Body of pancreas (tissue), 4 donors: ENCODE results near the gene ZNF248. TPM values are rescaled to one million over a fixed set of nuclear protein-coding genes. Genes with fewer than 3 reads are reported as not detected.

Experiments
- ATAC-seq: fragments of 150-250 bp; one replicate; pipeline ENCODE4 v1.9.1; 2016
- DNase-seq, 4 donors: peaks; one replicate each; pipeline ENCODE4 v3.0.0-alpha.2; 2019
- H3K27ac ChIP-seq, 4 donors: fragments of 200-600 bp; sonication (generic); 1 replicate in 3 of 4; 2 replicates in 1 of 4; pipeline versions ENCODE4 v1.5.1 to v1.6.1; 2016 to 2019; ENCODE audit warnings: mild to moderate bottlenecking in 1 of 4, mixed read lengths in 1 of 4, moderate library complexity in 1 of 4
- H3K27me3 ChIP-seq, 2 donors: fragments of 200-600 bp; sonication (generic); one replicate each; pipeline ENCODE4 v1.6.0; 2016; ENCODE audit warnings: mild to moderate bottlenecking in 1 of 2
- H3K36me3 ChIP-seq, 2 donors: fragments of 200-600 bp; sonication (generic); replicated peaks in 1 of 2; 2 replicates each; pipeline ENCODE4 v1.5.1; 2016; ENCODE audit warnings: low read depth in 2 of 2; ENCODE audit not compliant: insufficient read depth in 1 of 2
- H3K4me1 ChIP-seq: fragments of 200-600 bp; sonication (generic); one replicate; pipeline ENCODE4 v1.6.0; 2016
- H3K4me3 ChIP-seq, 2 donors: fragments of 200-600 bp; sonication (generic); 1 replicate in 1 of 2; 2 replicates in 1 of 2; pipeline ENCODE4 v1.5.1; 2016 to 2019
- H3K9me3 ChIP-seq, 3 donors: fragments of 200-600 bp; sonication (generic); 1 replicate in 2 of 3; 2 replicates in 1 of 3; pipeline ENCODE4 v1.5.1; 2016
- CTCF ChIP-seq, 7 experiments: fragments of 450-650 bp in 4 of 7; fragments of 200-600 bp in 3 of 7; sonication (generic) in 3 of 7; IDR thresholded peaks; one replicate each; pipeline ENCODE4 v1.5.1; 2016 to 2019; ENCODE audit warnings: antibody characterized with exemption in 7 of 7
- POLR2A ChIP-seq, 3 donors: fragments of 450-650 bp; IDR thresholded peaks; one replicate each; pipeline ENCODE4 v1.6.1; 2016; ENCODE audit warnings: antibody characterized with exemption in 3 of 3, mild to moderate bottlenecking in 2 of 3
- WGBS, 2 donors: methylation state at CpG; one replicate each; pipeline ENCODE4 v1.1.5; 2017; 5-methylcytosine and 5-hydroxymethylcytosine counted together
- intact Hi-C: fragments of 100-400 bp; cut with DNase I; formaldehyde crosslinking; loops from one replicate; pipeline ENCODE4 v1.15.1; 2023
- total RNA-seq, 2 donors: library from RNA; depleted of rRNA; stranded (reverse); fragments of >200 nt; gene quantifications; one replicate each; pipeline ENCODE4 v1.1.0, GENCODE V29; 2016

Gene ZNF248
- total RNA-seq, 2 donors from 2014 or later, result 10.6 to 14.2 TPM

DNA sequence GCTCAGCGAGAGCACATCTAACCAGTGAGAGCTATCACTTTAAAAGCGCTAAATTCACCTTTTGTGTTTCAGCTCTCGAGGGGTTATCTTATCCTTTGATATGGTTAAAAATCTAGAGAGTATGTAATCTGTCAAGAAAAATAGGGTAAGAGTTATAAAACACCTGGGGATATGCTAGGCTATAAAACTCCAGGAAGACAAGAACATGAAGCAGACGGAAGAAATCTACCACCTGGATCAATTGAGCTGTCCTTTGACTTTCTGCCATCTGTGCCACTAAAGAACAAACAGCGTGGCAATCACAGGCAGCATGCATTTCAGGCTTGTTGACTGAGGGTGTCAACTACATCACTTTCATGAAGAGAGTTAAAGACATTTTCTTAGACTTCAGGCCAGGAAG is 83.1 kb downstream of the ZNF248 start:
- H3K36me3 ChIP-seq, result no peaks in the 10 kb centered on the region
- H3K4me1 ChIP-seq, result no peaks in the 10 kb centered on the region
- 57 to 62% methylated on average over 5 of the region's 5 CpGs for WGBS, 2 donors
- no peak overlapping the region for H3K4me3 ChIP-seq
- DNase-seq (no peak), ATAC-seq (no peak)
- TF ChIP-seq CTCF (IDR thresholded peaks at IDR 0.05) (no peak), POLR2A (IDR thresholded peaks at IDR 0.05) (no peak)
- H3K27me3 ChIP-seq, result no peaks in the 10 kb centered on the region
- H3K9me3 ChIP-seq, result no peaks in the 10 kb centered on the region
- no peak overlapping the region for H3K27ac ChIP-seq
- intact Hi-C loops, result no loop called here

- H3K9me3 ChIP-seq, result peaks cover 0 to 9% (median 0%) of the 10 kb centered on the region in 3 donors
- H3K27ac ChIP-seq, result no peak overlapping the region
- WGBS, 2 donors, result 62 to 76% methylated on average over 1 of the region's 1 CpG
- no peaks in the 10 kb centered on the region for H3K36me3 ChIP-seq
- H3K27me3 ChIP-seq, result no peaks in the 10 kb centered on the region
- H3K4me3 ChIP-seq, result no peak overlapping the region
- ATAC-seq (no peak), DNase-seq (no peak)
- intact Hi-C loops, result no loop called here
- no peak for TF ChIP-seq CTCF (IDR thresholded peaks at IDR 0.05)
- TF ChIP-seq POLR2A (IDR thresholded peaks at IDR 0.05), result no peak
- H3K4me1 ChIP-seq, result no peaks in the 10 kb centered on the region
These were observed 92.2 kb downstream of the ZNF248 start for GRCh38 chr10:37765216-37765615.

GRCh38 chr10:37763132-37763531 is 94.3 kb downstream of the ZNF248 start:
- intact Hi-C loops, result no loop called here
- no peak for DNase-seq
- TF ChIP-seq POLR2A (IDR thresholded peaks at IDR 0.05), result no peak
- TF ChIP-seq CTCF (IDR thresholded peaks at IDR 0.05), result no peak
- H3K9me3 ChIP-seq, result peaks cover 0 to 4% (median 0%) of the 10 kb centered on the region in 3 donors
- H3K27ac ChIP-seq, result no peak overlapping the region
- H3K4me3 ChIP-seq, result no peak overlapping the region
- WGBS, 2 donors, result 58 to 67% methylated on average over 3 of the region's 3 CpGs
- no peak for ATAC-seq
- no peaks in the 10 kb centered on the region for H3K36me3 ChIP-seq
- no peaks in the 10 kb centered on the region for H3K4me1 ChIP-seq
- H3K27me3 ChIP-seq, result no peaks in the 10 kb centered on the region

- TF ChIP-seq CTCF (IDR thresholded peaks at IDR 0.05) (no peak), POLR2A (IDR thresholded peaks at IDR 0.05) (no peak)
- H3K9me3 ChIP-seq, result no peaks in the 10 kb centered on the region
- no peak overlapping the region for H3K27ac ChIP-seq
- DNase-seq (no peak), ATAC-seq (no peak)
- H3K4me3 ChIP-seq, result no peak overlapping the region
- no peaks in the 10 kb centered on the region for H3K27me3 ChIP-seq
- intact Hi-C loops, result no loop called here
- H3K4me1 ChIP-seq, result no peaks in the 10 kb centered on the region
- no peaks in the 10 kb centered on the region for H3K36me3 ChIP-seq
These were observed 95.1 kb downstream of the ZNF248 start for GRCh38 chr10:37762287-37762686.

- 17 to 24% methylated on average over 1 of the region's 1 CpG for WGBS, 2 donors
- DNase-seq (no peak), ATAC-seq (no peak)
- no peaks in the 10 kb centered on the region for H3K4me1 ChIP-seq
- H3K9me3 ChIP-seq, result no peaks in the 10 kb centered on the region
- no peak overlapping the region for H3K27ac ChIP-seq
- no peaks in the 10 kb centered on the region for H3K36me3 ChIP-seq
- intact Hi-C loops, result no loop called here
- no peak overlapping the region for H3K4me3 ChIP-seq
- TF ChIP-seq POLR2A (IDR thresholded peaks at IDR 0.05) (no peak), CTCF (IDR thresholded peaks at IDR 0.05) (no peak)
- H3K27me3 ChIP-seq, result no peaks in the 10 kb centered on the region
These were observed 96.6 kb downstream of the ZNF248 start for GRCh38 chr10:37760817-37761216.
